Measurements from ENCODE around the gene MARVELD3. TPM values are rescaled to one million over a fixed set of nuclear protein-coding genes. Genes with fewer than 3 reads are reported as not detected.
"Not testable (repeated sequence)": the region's sequence is repeated elsewhere in the genome, so short reads cannot be mapped to it uniquely, and the experiment has no call there.

MARVELD3 gene
- under 1 TPM in 1 of 4 donors, not detected in 3; 0.32 TPM for total RNA-seq

- ATAC-seq = no peak
Observed at GRCh38 chr16:71626018-71626857, at the start of gene MARVELD3. Gene MARVELD3 (plus strand): TSS chr16:71626184. CDS start chr16:71626230, 46 bp downstream.

GRCh38 chr16:71576971-71577370 is 49.0 kb upstream of the MARVELD3 start, which contains the start of gene TAT:
Gene TAT (minus strand): TSS chr16:71577092. CDS start chr16:71576415, 677 bp downstream.
- Histone ChIP-seq H3K4me3 (no peak within 1 kb of the TSS), H3K27ac (no peak within 1 kb of the TSS), H3K4me1 (no peaks in the 10 kb centered on the region), H3K27me3 (no peaks in the 10 kb centered on the region), H3K36me3 (no peaks in the 10 kb centered on the region), H3K9me3 (no peaks in the 10 kb centered on the region)
- ATAC-seq = no peak
- in situ Hi-C loops (cut with MboI; ENCODE audit: low sequenced_read_pairs in 4 of 4) (no loop called here), intact Hi-C loops (cut with DNase I; ENCODE audit: low total_unique reads) (no loop called here)
- no peak for TF ChIP-seq POLR2A (IDR thresholded peaks at IDR 0.05)
- no peak for TF ChIP-seq CTCF (IDR thresholded peaks at IDR 0.05 in 4 of 5, conservative IDR thresholded peaks at IDR 0.05 in 1 of 5)
- no peak for DNase-seq

More at GRCh38 chr16:71626018-71626857, at the start of gene MARVELD3:
- Histone ChIP-seq H3K27me3 (peaks cover 38 to 44% (median 43%) of the 10 kb centered on the region in 3 donors), H3K36me3 (no peaks in the 10 kb centered on the region), H3K9me3 (no peaks in the 10 kb centered on the region), H3K27ac (no peak within 1 kb of the TSS), H3K4me3 (peak within 1 kb of the TSS; percentile 25 to 40 (median 34)), H3K4me1 (peaks cover 0 to 5% of the 10 kb centered on the region in 2 donors)
- in situ Hi-C loops (cut with MboI; ENCODE audit: low sequenced_read_pairs in 4 of 4) (no loop called here), intact Hi-C loops (cut with DNase I; ENCODE audit: low total_unique reads) (no loop called here)
- TF ChIP-seq POLR2A (IDR thresholded peaks at IDR 0.05) = no peak
- no peak for TF ChIP-seq CTCF (IDR thresholded peaks at IDR 0.05 in 4 of 5, conservative IDR thresholded peaks at IDR 0.05 in 1 of 5)
- no peak for DNase-seq

- H3K4me1 ChIP-seq; intact Hi-C loops (cut with DNase I; ENCODE audit: low total_unique reads); in situ Hi-C loops (cut with MboI; ENCODE audit: low sequenced_read_pairs in 4 of 4); ATAC-seq; H3K4me3 ChIP-seq; H3K27me3 ChIP-seq; H3K9me3 ChIP-seq; H3K27ac ChIP-seq; H3K36me3 ChIP-seq; DNase-seq: not testable (repeated sequence)
Observed at GRCh38 chr16:71582553-71582848, 43.5 kb upstream of the MARVELD3 start.

- H3K27me3 ChIP-seq = no peaks in the 10 kb centered on the region
- H3K4me1 ChIP-seq = no peaks in the 10 kb centered on the region
- H3K4me3 ChIP-seq = no peak overlapping the region
- H3K36me3 ChIP-seq = no peaks in the 10 kb centered on the region
- no peak overlapping the region for H3K27ac ChIP-seq
- no peak for ATAC-seq
- H3K9me3 ChIP-seq = no peaks in the 10 kb centered on the region
- intact Hi-C loops (cut with DNase I; ENCODE audit: low total_unique reads) = no loop called here
- no peak for TF ChIP-seq CTCF (IDR thresholded peaks at IDR 0.05 in 4 of 5, conservative IDR thresholded peaks at IDR 0.05 in 1 of 5)
- no peak for TF ChIP-seq POLR2A (IDR thresholded peaks at IDR 0.05)
- no peak for DNase-seq
- in situ Hi-C loops (cut with MboI; ENCODE audit: low sequenced_read_pairs in 4 of 4) = no loop called here
Observed at GRCh38 chr16:71584543-71585317, 41.3 kb upstream of the MARVELD3 start.

GRCh38 chr16:71585318-71585703 is 40.7 kb upstream of the MARVELD3 start:
- H3K4me3 ChIP-seq = no peak overlapping the region
- no peaks in the 10 kb centered on the region for H3K4me1 ChIP-seq
- ATAC-seq = no peak
- no peak for DNase-seq
- intact Hi-C loops (cut with DNase I; ENCODE audit: low total_unique reads) = no loop called here
- no peaks in the 10 kb centered on the region for H3K9me3 ChIP-seq
- H3K27ac ChIP-seq = no peak overlapping the region
- H3K36me3 ChIP-seq = no peaks in the 10 kb centered on the region
- no peak for TF ChIP-seq CTCF (IDR thresholded peaks at IDR 0.05 in 4 of 5, conservative IDR thresholded peaks at IDR 0.05 in 1 of 5)
- no peak for TF ChIP-seq POLR2A (IDR thresholded peaks at IDR 0.05)
- in situ Hi-C loops (cut with MboI; ENCODE audit: low sequenced_read_pairs in 4 of 4) = no loop called here
- no peaks in the 10 kb centered on the region for H3K27me3 ChIP-seq

- intact Hi-C loops (cut with DNase I; ENCODE audit: low total_unique reads); H3K27me3 ChIP-seq; in situ Hi-C loops (cut with MboI; ENCODE audit: low sequenced_read_pairs in 4 of 4); H3K9me3 ChIP-seq; H3K4me3 ChIP-seq; ATAC-seq; H3K4me1 ChIP-seq; H3K27ac ChIP-seq; H3K36me3 ChIP-seq; DNase-seq: not testable (repeated sequence)
Observed at GRCh38 chr16:71589334-71589733, 36.6 kb upstream of the MARVELD3 start.

- in situ Hi-C loops (cut with MboI; ENCODE audit: low sequenced_read_pairs in 4 of 4); H3K4me3 ChIP-seq; DNase-seq; ATAC-seq; H3K36me3 ChIP-seq; H3K27ac ChIP-seq; intact Hi-C loops (cut with DNase I; ENCODE audit: low total_unique reads); H3K9me3 ChIP-seq; H3K27me3 ChIP-seq; H3K4me1 ChIP-seq: not testable (repeated sequence)
Observed at GRCh38 chr16:71590071-71590470, 35.9 kb upstream of the MARVELD3 start.

All from gastrocnemius medialis (tissue), 4 donors.